RKO (cell line): ENCODE measurements around the gene PDIA4.
"Not testable (repeated sequence)": the region's sequence is repeated elsewhere in the genome, so short reads cannot be mapped to it uniquely, and the experiment has no call there.

Source experiments
- DNase-seq: peaks from one replicate; pipeline ENCODE4 v3.0.0-alpha.2; 2016; ENCODE audit warnings: low spot score

The PDIA4 gene, protein sequence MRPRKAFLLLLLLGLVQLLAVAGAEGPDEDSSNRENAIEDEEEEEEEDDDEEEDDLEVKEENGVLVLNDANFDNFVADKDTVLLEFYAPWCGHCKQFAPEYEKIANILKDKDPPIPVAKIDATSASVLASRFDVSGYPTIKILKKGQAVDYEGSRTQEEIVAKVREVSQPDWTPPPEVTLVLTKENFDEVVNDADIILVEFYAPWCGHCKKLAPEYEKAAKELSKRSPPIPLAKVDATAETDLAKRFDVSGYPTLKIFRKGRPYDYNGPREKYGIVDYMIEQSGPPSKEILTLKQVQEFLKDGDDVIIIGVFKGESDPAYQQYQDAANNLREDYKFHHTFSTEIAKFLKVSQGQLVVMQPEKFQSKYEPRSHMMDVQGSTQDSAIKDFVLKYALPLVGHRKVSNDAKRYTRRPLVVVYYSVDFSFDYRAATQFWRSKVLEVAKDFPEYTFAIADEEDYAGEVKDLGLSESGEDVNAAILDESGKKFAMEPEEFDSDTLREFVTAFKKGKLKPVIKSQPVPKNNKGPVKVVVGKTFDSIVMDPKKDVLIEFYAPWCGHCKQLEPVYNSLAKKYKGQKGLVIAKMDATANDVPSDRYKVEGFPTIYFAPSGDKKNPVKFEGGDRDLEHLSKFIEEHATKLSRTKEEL

DNA sequence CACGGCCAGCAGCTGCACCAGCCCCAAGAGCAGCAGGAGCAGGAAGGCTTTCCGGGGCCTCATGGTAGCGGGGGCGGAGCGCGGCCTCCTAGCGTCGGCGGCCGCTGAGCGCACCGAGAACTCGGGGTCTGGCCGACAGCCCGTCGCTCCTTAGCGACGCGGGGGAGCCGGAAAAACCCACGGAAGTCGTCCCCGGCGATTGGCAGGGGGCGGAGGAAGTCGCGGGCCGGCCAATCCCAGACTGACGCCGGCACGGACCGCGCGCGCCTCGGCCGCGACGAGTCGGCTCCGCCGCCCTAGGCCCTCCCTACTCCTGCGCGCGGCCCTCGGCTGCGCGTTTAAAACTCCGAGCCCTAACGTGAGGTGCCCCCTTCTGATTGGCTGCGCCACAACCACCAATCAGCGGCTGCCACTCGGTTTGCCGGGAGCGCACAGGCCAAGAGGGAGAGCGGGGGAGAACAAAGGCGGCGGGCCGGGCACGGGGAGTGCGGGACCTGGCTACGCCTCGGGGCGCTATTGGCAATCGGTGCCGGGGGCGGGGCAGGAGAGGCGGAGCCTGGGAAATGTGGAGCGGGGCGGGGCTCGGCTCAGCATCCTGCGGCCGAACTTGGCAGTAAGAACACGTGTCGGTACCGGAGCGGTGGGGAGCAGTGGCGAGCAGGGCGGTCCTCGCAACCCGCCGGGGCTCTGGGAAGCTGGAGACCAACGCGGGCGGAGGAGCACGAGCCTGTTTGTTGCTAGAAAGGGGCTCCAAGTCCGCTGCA, at the start of gene PDIA4:
TSS of gene PDIA4 (minus strand) at position 160 of the 764 bp plus-strand sequence. CDS start at position 63, 97 bp downstream.
- DNase-seq: peak; percentile 100

DNA sequence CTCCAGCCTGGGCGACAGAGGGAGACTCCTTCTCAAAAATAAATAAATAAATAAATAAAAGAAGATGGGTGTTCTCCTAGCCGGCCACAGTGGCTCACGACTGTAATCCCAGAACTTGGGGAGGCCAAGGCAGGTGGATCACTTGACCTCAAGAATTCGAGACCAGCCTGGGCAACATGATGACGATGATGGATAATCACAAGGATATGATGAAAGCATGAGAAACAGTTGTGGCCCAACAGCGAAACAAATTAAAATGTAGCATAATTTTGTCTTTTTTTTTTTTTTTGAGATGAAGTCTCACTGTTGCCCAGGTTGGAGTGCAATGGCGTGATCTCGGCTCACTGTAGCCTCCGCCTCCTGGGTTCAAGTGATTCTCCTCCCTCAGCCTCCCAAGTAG, 49.3 kb upstream of the PDIA4 start:
- no peak for DNase-seq

DNA sequence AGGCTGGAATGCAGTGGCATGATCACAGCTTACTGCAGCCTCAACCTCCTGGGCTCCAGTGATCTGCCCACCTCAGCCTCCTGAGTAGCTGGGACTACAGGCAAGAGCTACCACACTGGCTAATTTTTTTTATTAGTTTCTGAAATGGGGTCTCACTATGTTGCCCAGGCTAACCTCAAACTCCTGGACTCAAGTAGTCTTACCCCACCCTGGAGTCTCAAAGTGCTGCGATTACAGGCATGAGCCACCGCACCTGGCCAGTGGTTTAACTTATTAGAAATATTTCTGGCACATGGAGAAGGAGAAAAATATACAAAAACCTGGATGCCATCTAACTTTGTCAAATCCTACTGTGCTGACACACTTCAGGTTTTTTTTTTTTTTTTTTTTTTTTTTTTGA, 47.0 kb upstream of the PDIA4 start:
- no peak for DNase-seq

DNA sequence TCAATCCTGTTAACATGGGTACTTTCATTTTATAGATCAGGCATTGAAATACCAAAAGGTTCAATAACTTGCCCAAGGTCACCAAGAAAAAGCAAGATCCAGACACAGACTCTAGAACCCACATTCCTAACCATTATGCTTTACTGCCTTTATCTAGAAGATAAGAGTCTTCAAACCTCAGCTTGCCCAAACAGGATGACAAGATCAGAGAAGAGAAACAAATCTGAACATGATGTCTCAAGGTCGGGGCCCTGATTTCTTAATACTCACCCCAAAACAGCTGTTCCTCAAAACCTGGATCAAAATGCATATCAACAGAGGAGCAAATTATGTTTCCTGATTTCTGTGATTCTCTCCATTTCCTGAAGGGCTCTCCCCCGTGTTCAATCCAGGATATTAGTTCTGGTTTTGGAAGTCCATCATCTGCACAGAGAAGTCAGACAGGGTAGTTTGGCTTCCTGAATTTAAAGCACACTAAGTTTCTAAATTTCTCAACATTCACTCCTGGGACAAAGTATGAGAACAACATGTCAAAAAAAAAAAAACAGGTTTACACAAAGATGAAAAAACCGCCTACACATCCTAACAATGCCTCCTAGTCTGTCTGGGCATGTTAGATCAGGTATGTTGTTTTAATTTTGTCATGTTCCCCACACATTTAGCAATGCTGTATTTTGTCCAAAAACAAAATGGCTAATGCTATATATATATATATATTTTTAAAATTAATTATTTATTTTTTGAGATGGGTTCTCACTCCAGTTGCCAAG, 46.0 kb upstream of the PDIA4 start:
- no peak for DNase-seq

DNA sequence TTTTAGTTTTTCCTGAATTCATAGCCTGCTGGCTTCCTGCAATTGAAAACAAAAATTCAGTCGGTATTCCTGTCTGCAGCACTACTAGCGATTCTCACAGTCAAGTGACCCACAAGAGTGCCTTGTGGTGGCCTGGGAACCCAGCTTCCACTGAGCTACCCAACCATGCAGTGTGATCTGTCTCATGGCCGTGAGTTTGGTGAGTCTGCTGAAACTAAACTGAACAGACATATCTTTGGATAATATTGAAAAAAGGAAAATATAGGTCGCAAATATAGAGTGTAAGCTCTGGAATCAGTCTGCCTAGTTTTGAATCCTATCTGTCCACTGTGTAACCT, 44.1 kb upstream of the PDIA4 start:
- no peak for DNase-seq

DNA sequence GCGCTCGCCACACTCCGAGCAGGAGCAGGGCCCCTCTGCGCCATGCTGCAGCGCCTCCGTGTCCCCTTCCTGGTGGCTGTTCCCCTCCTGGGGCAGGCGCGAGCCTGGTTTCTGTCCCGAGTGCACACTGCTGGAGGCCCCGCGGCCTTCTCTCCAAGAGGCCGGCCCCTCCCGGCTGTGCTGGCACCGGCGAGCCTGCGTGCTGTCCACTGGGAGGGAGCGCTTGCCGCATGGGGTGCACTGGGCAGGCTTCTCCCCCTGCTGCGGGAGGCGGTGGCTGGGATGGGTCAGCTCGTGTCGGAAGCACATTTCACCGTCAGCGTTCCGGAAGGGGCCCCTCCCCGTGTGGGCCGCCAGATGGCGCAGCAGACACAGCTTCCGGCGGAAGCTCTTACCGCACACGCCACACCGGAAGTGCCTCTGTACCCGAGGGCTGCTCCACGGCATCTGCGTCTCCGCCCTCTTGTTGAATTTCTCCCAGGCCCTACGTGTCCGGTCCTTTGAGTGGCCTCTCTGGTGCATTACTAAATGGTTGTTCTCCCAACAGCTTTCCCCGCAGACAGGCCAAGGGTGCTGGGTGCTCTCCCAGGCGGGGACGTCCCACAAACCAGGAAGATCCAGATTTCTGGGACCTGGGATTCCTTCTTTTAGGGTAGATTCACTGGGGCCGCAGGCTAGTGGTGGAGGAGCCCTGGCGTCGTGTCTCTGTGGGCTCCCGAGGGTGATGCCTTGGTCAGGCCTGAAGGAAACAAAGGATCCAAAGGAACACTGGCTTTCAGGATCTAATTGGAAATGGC, 43.5 kb upstream of the PDIA4 start:
- no peak for DNase-seq

DNA sequence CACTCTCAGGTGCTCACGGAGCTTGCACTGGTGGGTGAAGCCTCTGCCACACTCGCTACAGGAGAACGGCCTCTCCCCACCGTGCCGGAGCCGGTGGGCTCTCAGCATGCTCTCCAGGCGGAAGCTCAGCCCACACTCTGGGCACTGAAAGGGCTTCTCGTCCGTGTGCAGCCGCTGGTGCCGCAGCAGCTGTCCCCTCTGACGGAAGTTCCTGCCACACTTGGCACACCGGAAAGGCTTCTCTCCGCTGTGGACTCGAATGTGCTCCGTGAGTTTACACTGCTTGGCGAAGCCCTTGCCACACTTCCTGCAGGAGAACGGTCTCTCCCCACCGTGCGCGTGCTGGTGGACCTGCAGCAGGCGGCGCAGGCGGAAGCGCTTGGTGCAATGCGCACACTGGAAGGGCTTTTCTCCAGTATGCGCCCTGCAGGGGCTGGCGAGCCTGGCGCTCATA, 42.9 kb upstream of the PDIA4 start:
- no peak for DNase-seq

DNA sequence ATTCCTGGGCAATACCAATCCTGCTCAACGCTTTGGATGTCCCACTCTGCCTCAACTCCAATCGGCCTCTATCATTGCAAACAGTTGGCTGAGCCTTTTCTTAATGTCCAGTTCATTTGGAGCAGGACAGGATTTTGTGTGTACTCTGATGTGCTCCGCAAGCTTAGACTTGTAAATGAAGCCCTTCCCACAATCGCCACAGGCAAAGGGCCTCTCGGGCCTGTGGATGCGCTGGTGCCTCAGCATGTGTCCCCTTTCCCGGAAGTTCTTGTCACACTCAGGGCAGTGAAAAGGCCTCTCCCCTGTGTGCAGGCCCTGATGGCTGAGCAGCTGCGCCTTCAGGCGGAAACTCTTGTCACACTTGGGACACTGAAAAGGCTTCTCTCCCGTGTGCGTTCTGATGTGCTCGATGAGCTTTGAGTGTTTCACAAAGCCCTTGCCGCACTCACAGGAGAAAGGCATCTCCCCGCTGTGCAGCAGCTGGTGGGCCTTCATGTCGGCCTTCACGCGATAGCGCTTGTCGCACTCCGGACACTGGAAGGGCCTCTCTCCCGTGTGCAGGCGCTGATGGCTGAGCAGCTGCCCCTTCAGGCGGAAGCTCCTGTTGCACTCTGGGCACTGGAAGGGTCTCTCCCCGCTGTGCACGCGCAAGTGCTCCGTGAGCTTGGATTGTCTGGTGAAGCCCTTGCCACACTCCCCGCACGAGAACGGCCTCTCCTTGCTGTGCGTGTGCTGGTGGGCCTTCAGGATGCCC, 42.2 kb upstream of the PDIA4 start:
- DNase-seq: no peak

DNA sequence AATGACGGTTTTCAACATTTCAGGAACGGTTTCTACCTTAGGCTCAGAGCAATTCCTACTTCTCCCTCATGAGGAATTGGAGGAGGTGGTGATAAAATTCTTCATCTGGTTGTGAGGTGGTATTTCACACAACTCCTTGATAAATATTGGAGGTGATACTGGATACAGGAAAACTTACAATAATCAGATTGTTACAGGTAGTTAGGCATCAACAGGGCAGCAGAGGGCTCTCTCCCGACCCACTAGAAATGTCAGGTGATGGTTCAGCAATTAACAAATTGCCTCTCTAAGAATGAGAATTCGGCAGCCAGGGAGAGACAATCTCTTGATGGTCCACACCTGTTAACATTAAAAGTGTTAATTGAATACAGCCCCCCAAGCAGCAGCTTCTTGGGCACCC, 39.6 kb upstream of the PDIA4 start:
- no peak for DNase-seq

DNA sequence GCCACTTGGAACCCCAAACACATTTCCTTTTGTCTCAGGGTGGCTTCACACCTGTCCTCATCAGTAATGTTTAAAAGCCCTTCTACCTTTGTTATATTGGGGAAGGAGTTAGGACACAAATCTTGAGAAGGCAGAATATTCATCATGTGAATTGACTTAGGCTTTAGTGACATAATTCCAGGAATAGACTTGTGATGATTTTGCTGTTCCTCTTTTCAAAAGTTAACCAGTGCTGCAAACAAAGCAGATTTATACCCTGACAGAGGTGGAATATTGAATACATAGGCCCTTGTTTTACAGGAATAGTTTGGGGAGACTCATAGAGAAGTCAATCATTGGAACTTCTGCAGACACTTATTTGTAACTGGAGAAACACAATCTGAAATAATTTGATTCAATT, 35.2 kb upstream of the PDIA4 start:
- no peak for DNase-seq

DNA sequence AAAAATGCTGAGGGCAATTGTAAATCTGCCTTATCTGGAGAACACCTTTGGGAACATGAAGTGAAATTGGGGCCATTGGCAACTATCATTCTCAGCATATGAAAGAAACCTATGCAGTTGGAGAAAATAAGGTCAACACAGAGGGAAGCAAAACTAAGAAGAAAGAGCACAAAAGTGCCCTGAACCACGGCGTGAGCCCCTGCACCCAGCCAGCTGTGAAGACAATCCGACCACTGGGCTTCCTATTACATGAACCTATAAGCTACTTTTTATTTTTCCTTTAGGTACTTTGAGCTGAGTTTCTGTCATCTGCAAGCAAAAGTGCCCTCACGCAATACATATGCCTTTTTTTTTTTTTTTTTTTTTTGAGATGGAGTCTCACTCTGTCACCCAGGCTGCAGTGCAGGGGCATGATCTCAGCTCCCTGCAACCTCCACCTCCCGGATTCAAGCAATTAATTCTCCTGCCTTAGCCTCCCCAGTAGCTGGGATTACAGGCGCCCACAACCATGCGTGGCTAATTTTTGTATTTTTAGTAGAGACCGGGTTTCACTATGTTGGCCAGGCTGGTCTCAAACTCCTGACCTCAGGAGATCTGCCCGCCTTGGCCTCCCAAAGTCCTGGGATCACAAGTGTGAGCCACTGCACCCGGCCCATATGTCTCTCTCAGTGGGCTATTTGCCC, 34.1 kb upstream of the PDIA4 start:
- not testable (repeated sequence) for DNase-seq

DNA sequence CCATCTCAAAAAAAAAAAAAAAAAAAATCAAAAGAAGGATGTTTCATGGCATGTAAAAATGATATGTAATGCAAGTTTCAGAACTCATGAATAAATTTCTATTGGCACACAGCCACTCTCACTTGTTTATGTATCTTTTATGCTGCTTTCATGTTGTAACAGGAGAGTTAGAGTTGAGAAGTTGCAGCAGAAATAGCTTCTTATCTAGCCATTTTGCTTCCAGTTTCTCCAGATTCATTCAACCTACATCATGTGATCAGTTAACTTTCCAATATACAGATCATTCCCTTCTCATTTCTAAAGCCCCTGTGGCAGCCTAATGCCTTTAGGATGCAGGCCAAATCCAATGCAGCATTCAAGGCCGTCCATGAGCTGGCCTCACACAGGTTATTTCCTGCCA, 31.9 kb upstream of the PDIA4 start:
- no peak for DNase-seq

DNA sequence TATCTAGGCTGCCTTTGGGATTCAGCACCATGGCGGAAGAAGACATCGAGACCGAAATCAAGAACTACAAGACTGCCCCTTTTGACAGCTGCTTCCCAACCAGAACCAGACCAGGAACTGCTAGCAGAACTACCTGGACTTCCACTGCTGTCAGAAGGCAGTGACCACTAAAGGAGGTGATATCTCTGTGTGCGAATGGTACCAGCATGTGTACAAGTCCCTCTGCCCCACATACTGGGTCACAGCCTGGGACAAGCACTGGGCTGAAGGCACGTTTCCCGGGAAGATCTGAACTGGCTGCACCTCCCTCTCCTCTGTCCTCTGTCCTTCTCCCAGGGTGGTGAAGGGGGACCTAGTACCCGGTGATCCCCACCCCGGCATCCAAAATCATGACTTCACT, 25.6 kb upstream of the PDIA4 start:
- DNase-seq: no peak

DNA sequence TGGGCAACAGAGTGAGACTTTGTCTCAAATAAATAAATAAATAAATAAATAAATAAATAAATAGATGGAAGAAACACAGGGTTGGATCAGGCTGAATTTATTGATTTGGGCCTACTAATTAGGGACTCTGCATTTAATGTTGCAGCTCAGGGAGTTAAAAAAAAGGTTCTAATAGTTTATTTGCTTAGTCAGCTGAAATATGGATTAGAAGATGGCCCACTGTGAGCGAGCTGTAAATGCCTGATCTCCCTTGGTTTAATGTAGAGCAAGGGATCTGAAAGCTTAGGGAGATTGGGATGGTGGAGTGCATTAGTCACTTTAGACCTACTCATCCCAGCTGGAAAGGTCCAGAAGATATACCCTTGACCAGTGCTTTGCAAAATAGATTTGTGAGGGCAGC, 25.1 kb upstream of the PDIA4 start:
- no peak for DNase-seq

DNA sequence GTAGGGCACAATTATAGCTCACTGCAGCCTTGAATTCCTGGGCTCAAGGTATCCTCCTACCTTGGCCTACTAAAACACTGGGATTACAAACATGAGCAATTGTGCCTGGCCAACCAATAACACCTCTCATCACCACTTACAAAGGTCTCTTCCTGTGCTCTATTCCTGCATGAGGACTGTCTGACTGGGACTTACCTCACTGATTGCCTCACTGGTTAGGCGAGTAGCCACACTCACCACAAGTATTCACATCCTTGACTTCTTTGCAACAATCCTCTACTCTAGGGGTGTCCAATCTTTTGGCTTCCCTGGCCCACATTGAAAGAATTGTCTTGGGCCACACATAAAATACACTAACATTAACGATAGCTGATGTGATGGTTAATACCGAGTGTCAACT, 22.6 kb upstream of the PDIA4 start:
- DNase-seq: no peak

DNA sequence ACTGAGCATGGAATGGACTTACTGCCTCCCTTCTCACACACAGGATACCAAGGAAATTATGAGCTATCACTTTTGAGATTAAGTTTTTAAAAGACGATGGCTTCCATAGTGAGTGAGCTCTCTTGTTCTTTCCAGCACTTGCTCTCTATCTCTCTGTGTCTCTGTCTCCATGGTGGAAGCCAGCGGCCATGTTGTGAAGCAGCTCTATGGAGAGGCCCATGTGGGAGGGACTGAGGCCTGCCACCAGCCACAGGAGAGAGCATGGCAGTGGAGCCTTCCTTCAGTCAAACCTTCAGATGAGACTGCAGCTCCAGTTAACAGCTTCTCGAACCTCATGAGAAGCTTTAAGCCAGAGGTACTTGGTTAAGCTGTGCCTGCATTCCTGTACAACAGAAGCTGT, 20.5 kb upstream of the PDIA4 start:
- no peak for DNase-seq

DNA sequence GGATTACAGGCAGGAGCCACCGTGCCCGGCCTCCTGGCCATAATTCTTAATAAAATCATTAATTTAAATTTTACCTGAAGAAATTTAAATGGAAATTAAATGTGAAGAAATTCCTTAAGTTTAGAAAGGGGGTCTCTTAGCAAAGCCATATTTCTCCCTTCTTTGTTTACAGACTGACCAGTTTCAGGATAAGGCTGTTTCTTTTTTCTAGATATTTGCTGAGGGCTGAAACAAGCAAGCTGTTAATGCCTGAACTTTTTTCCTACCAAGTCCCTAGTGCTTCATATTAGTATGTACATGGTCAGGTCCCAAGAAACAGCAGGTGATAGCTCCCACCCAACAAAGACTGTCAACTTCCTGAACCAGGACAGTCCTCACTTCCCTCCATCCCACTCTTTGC, 18.1 kb upstream of the PDIA4 start:
- DNase-seq: no peak

DNA sequence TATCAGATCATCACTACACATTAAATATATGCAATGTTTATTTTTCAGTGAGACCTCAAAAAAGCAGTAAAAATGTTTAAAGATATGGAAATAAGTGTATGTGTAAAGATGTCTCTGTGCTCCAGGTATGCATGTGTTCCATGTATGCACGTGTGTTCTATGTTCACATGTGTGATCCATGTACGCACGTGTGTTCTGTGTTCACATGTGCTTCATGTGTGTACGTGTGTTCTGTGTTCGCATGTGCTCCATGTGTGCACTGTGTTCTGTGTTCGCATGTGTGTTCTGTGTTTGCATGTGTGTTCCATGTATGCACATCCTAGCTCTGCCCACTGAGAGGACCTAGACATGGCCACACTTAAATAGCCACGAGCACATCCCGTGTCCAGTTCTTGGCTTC, 15.6 kb upstream of the PDIA4 start:
- DNase-seq: no peak

DNA sequence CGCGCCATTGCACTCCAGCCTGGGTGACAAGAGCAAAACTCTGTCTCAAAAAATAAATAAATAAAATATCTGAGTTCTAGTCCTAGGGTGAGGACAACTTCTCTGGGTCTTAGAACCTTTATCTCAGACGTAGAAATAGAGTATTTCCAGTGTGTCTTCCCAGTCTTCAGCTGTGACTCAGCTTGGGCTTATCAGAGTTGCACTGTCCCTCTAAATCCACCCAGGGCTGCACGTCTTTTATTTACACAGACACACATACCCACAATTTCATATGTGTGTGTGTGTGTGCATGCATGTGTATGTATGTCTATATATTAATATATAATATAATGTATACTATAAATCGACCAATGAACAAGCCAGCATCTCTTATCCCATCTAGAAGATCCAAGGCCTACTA, 13.0 kb upstream of the PDIA4 start:
- no peak for DNase-seq

DNA sequence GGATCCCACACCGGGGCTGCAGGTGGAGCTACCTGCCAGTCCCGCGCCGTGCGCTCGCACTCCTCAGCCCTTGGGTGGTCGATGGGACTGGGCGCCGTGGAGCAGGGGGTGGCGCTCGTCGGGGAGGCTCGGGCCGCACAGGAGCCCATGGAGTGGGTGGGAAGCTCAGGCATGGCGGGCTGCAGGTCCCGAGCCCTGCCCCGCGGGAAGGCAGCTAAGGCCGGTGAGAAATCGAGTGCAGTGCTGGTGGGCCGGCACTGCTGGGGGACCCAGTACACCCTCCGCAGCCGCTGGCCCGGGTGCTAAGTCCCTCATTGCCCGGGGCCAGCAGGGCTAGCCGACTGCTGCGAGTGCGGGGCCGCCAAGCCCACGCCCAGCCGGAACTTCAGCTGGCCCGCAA, 10.3 kb upstream of the PDIA4 start:
- not testable (repeated sequence) for DNase-seq
